ENCODE measurements around the gene LMBRD2.

DNA sequence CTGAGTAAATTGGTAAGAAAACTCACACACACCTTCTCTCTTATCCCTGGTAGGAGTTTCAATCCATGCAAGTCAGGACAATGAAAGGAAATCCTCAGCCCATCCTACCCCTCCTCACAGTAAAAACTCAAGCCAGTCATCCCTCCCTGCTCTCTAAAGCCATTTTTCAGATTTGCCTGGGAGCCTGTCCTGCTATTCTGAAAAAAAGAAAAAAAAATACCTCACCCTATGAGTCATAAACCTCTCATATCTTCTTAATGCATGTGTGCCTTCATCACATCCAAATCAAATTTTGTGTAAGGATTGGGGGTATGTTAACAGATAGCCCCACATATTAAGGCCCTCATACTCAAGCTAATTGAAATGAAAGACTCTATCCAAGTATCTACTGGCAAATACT lies 99.1 kb downstream of the LMBRD2 start:
- TF ChIP-seq ZFX (IDR thresholded peaks at IDR 0.05): no peak
- TF ChIP-seq, protein P1, sequence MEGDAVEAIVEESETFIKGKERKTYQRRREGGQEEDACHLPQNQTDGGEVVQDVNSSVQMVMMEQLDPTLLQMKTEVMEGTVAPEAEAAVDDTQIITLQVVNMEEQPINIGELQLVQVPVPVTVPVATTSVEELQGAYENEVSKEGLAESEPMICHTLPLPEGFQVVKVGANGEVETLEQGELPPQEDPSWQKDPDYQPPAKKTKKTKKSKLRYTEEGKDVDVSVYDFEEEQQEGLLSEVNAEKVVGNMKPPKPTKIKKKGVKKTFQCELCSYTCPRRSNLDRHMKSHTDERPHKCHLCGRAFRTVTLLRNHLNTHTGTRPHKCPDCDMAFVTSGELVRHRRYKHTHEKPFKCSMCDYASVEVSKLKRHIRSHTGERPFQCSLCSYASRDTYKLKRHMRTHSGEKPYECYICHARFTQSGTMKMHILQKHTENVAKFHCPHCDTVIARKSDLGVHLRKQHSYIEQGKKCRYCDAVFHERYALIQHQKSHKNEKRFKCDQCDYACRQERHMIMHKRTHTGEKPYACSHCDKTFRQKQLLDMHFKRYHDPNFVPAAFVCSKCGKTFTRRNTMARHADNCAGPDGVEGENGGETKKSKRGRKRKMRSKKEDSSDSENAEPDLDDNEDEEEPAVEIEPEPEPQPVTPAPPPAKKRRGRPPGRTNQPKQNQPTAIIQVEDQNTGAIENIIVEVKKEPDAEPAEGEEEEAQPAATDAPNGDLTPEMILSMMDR (conservative IDR thresholded peaks at IDR 0.05): no peak
